Measurements from ENCODE around the gene NUTM2F. TPM values are rescaled to one million over a fixed set of nuclear protein-coding genes. Genes with fewer than 3 reads are reported as not detected.
A peak's percentile ranks its signal among the peaks of the same experiment; 100 is the strongest.

Gene NUTM2F
- total RNA-seq, 2 experiments from 2014 or later = not detected

GRCh38 chr9:94303321-94303720 is 25.1 kb downstream of the NUTM2F start:
- H3K27me3 Mint-ChIP-seq = no peaks in the 10 kb centered on the region
- ATAC-seq (no peak), DNase-seq (no peak)
- H3K4me3 Mint-ChIP-seq = no peak overlapping the region
- intact Hi-C loops (cut with micrococcal nuclease) = no loop called here
- H3K27ac Mint-ChIP-seq = no peak overlapping the region
- no peak for TF ChIP-seq CTCF (IDR thresholded peaks at IDR 0.05)
- no peaks in the 10 kb centered on the region for H3K9me3 Mint-ChIP-seq
- ChIA-PET POLR2A (no interaction called here), CTCF (no interaction called here)
- H3K36me3 Mint-ChIP-seq (ENCODE audit: low read depth) = peaks cover 7% of the 10 kb centered on the region
- H3K4me1 Mint-ChIP-seq (ENCODE audit: low read depth) = no peaks in the 10 kb centered on the region

- DNase-seq (no peak), ATAC-seq (no peak)
- no peak overlapping the region for H3K27ac Mint-ChIP-seq
- intact Hi-C loops (cut with micrococcal nuclease) = no loop called here
- no peaks in the 10 kb centered on the region for H3K4me1 Mint-ChIP-seq (ENCODE audit: low read depth)
- peaks cover 7% of the 10 kb centered on the region for H3K36me3 Mint-ChIP-seq (ENCODE audit: low read depth)
- no peaks in the 10 kb centered on the region for H3K27me3 Mint-ChIP-seq
- H3K9me3 Mint-ChIP-seq = no peaks in the 10 kb centered on the region
- TF ChIP-seq CTCF (IDR thresholded peaks at IDR 0.05) = no peak
- ChIA-PET POLR2A (no interaction called here), CTCF (no interaction called here)
- H3K4me3 Mint-ChIP-seq = no peak overlapping the region
These were observed 26.0 kb downstream of the NUTM2F start for GRCh38 chr9:94302426-94302825.

GRCh38 chr9:94301583-94301982 is 26.9 kb downstream of the NUTM2F start:
- Mint-ChIP-seq H3K27ac (no peak overlapping the region), H3K4me1 (ENCODE audit: low read depth) (no peaks in the 10 kb centered on the region), H3K27me3 (no peaks in the 10 kb centered on the region), H3K36me3 (ENCODE audit: low read depth) (peaks cover 11% of the 10 kb centered on the region), H3K9me3 (no peaks in the 10 kb centered on the region), H3K4me3 (no peak overlapping the region)
- CTCF ChIA-PET = no interaction called here
- TF ChIP-seq CTCF (IDR thresholded peaks at IDR 0.05) = no peak
- ATAC-seq (no peak), DNase-seq (no peak)
- POLR2A ChIA-PET = no interaction called here
- intact Hi-C loops (cut with micrococcal nuclease) = no loop called here

GRCh38 chr9:94300470-94301301 is 27.8 kb downstream of the NUTM2F start:
- intact Hi-C loops (cut with micrococcal nuclease) = no loop called here
- DNase-seq = peak; percentile 24
- CTCF ChIA-PET = no interaction called here
- Mint-ChIP-seq H3K4me1 (ENCODE audit: low read depth) (no peaks in the 10 kb centered on the region), H3K9me3 (no peaks in the 10 kb centered on the region), H3K27ac (no peak overlapping the region), H3K4me3 (no peak overlapping the region), H3K27me3 (no peaks in the 10 kb centered on the region), H3K36me3 (ENCODE audit: low read depth) (peaks cover 14% of the 10 kb centered on the region)
- POLR2A ChIA-PET = interaction anchor here (0.5 kb wide), 1 partner anchor 114 kb away, joined by 3 read pairs; no protein-coding TSS in a partner anchor
- TF ChIP-seq CTCF (IDR thresholded peaks at IDR 0.05) = no peak
- peak; percentile 82 for ATAC-seq

GRCh38 chr9:94298949-94299599 is 29.4 kb downstream of the NUTM2F start:
- ATAC-seq = no peak
- intact Hi-C loops (cut with micrococcal nuclease) = no loop called here
- CTCF ChIA-PET = interaction anchor here (0.9 kb wide), 1 partner anchor 14 kb away, joined by 3 read pairs; no protein-coding TSS in a partner anchor
- no peaks in the 10 kb centered on the region for H3K4me1 Mint-ChIP-seq (ENCODE audit: low read depth)
- no peak overlapping the region for H3K27ac Mint-ChIP-seq
- no peak for TF ChIP-seq CTCF (IDR thresholded peaks at IDR 0.05)
- peaks cover 14% of the 10 kb centered on the region for H3K36me3 Mint-ChIP-seq (ENCODE audit: low read depth)
- no peak overlapping the region for H3K4me3 Mint-ChIP-seq
- no peak for DNase-seq
- no peaks in the 10 kb centered on the region for H3K9me3 Mint-ChIP-seq
- POLR2A ChIA-PET = interaction anchor here (0.6 kb wide), 1 partner anchor 82 kb away, joined by 3 read pairs; no protein-coding TSS in a partner anchor
- H3K27me3 Mint-ChIP-seq = no peaks in the 10 kb centered on the region

All from activated CD8-positive, alpha-beta T cell treated with anti-CD3 and anti-CD28 coated beads for 36 hours (primary cell).